Peyer's patch (tissue), 4 donors: Measurements from ENCODE around the gene JDP2.

ENCODE experiments used
- CTCF ChIP-seq, 6 experiments: fragments of 450-650 bp in 4 of 6; fragments of 200-600 bp in 2 of 6; sonication (generic) in 1 of 6; IDR thresholded peaks; one replicate each; pipeline ENCODE4 v1.5.1; 2017 to 2019; ENCODE audit warnings: antibody characterized with exemption in 6 of 6, mild to moderate bottlenecking in 3 of 6, moderate library complexity in 1 of 6
- POLR2A ChIP-seq, 2 donors: fragments of 450-650 bp; IDR thresholded peaks; one replicate each; pipeline ENCODE4 v1.5.1; 2017; ENCODE audit warnings: antibody characterized with exemption in 2 of 2, mild to moderate bottlenecking in 2 of 2, moderate library complexity in 2 of 2

- TF ChIP-seq POLR2A (IDR thresholded peaks at IDR 0.05) (no peak), CTCF (IDR thresholded peaks at IDR 0.05) (no peak)
These were observed 93.0 kb downstream of the JDP2 start for GRCh38 chr14:75520852-75521251.
